HepG2 (cell line): Measurements from ENCODE around the gene DRD5. TPM values are rescaled to one million over a fixed set of nuclear protein-coding genes. Genes with fewer than 3 reads are reported as not detected.

Source experiments
- GATAD2A ChIP-seq: IDR thresholded peaks from 2 replicates; pipeline ENCODE4 v1.6.1; 2016
- GLI4 ChIP-seq: sonication (generic); formaldehyde crosslinking; IDR thresholded peaks from 2 replicates; pipeline ENCODE4 v1.5.1; 2020; ENCODE audit warnings: missing genetic modification reagents, mild to moderate bottlenecking, moderate library complexity, borderline replicate concordance
- HMGA1 ChIP-seq: sonication (generic); formaldehyde crosslinking; conservative IDR thresholded peaks from 2 replicates; pipeline ENCODE4 v1.4.0; 2020; ENCODE audit warnings: missing genetic modification reagents
- KLF6 ChIP-seq: IDR thresholded peaks from 2 replicates; pipeline ENCODE4 v1.8.0; 2016; ENCODE audit warnings: missing biosample characterization, missing genetic modification reagents
- MTF1 ChIP-seq: sonication (generic); formaldehyde crosslinking; IDR thresholded peaks from 2 replicates; pipeline ENCODE4 v1.5.0; 2020; ENCODE audit warnings: missing genetic modification reagents
- PAX8 ChIP-seq: sonication (generic); formaldehyde crosslinking; IDR thresholded peaks from 2 replicates; pipeline ENCODE4 v1.8.0; 2022; ENCODE audit warnings: mild to moderate bottlenecking, missing genetic modification reagents, borderline replicate concordance
- SMAD1 ChIP-seq: sonication (generic); formaldehyde crosslinking; IDR thresholded peaks from 2 replicates; pipeline ENCODE4 v1.4.0; 2020; ENCODE audit warnings: missing genetic modification reagents, low read depth, mild to moderate bottlenecking, borderline replicate concordance
- ZNF512 ChIP-seq: sonication (generic); formaldehyde crosslinking; IDR thresholded peaks from 2 replicates; pipeline ENCODE4 v1.4.0; 2020; ENCODE audit warnings: mild to moderate bottlenecking, missing genetic modification reagents
- ZNF687 ChIP-seq: sonication (generic); formaldehyde crosslinking; IDR thresholded peaks from 2 replicates; pipeline ENCODE4 v1.5.1; 2020; ENCODE audit warnings: mild to moderate bottlenecking, missing genetic modification reagents, moderate library complexity
- ZNF737 ChIP-seq: sonication (generic); formaldehyde crosslinking; IDR thresholded peaks from 2 replicates; pipeline ENCODE4 v1.5.0; 2020; ENCODE audit warnings: missing genetic modification reagents, mild to moderate bottlenecking, borderline replicate concordance
- polyA plus RNA-seq, 8 experiments: library from polyadenylated mRNA; depleted of rRNA in 3 of 8; stranded (reverse) in 7 of 8; unstranded in 1 of 8; fragments of >200 nt; fragmentation: Illumina TruSeq in 4 of 8; extraction: Trizol in 4 of 8; gene quantifications; 2 replicates each; pipeline versions ENCODE4 v1.2.1 to v1.2.3, GENCODE V29; 2011 to 2016; ENCODE audit warnings: low read depth in 4 of 8, missing spikeins in 1 of 8, mixed read lengths in 1 of 8; ENCODE audit not compliant: insufficient read depth in 1 of 8
- total RNA-seq, 5 experiments: library from RNA; depleted of rRNA; stranded (reverse); fragments of >200 nt; fragmentation: Illumina TruSeq; extraction: Trizol; gene quantifications; 2 replicates each; pipeline ENCODE4 v1.2.3, GENCODE V29; 2016; ENCODE audit warnings: low read depth in 1 of 5

Gene DRD5
- total and polyA plus RNA-seq, 2 of the 13 experiments (the other 11 are each of a cell fraction or from before 2014, with no cell fraction given) = not detected

- TF ChIP-seq ZNF512 (CRISPR knock-in tag) (no peak), KLF6 (CRISPR knock-in tag) (no peak), ZNF687 (CRISPR knock-in tag) (no peak), ZNF737 (CRISPR knock-in tag) (no peak), MTF1 (CRISPR knock-in tag) (no peak), GATAD2A (CRISPR knock-in tag) (no peak), SMAD1 (CRISPR knock-in tag) (no peak), PAX8 (CRISPR knock-in tag) (no peak), HMGA1 (CRISPR knock-in tag) (no peak), GLI4 (CRISPR knock-in tag) (no peak)
These were observed 30.4 kb downstream of the DRD5 start (continued) for GRCh38 chr4:9811806-9812205.
